Activated CD4-positive, alpha-beta T cell treated with anti-CD3 and anti-CD28 coated beads for 36 hours (primary cell): ENCODE data around the gene PPARGC1A. TPM values are rescaled to one million over a fixed set of nuclear protein-coding genes. Genes with fewer than 3 reads are reported as not detected.

ENCODE experiments used
- ATAC-seq: fragments of 200-7000 bp; cut with Tn5 transposase; one replicate; pipeline ENCODE4 v1.10.0; 2021; ENCODE audit warnings: mild to moderate bottlenecking, moderate library complexity
- CTCF ChIA-PET: fragments of 350-600 bp; sonication (Branson Sonifier 250); formaldehyde crosslinking; loops from one replicate; lab custom pipeline; 2021; ENCODE audit warnings: antibody characterized with exemption; lab: Charles Lee
- POLR2A ChIA-PET: fragments of 350-600 bp; sonication (Branson Sonifier 250); formaldehyde crosslinking; loops from one replicate; lab custom pipeline; 2021; ENCODE audit warnings: antibody characterized with exemption, inconsistent platforms; lab: Charles Lee
- DNase-seq: peaks from one replicate; pipeline ENCODE4 v3.0.0-alpha.2; 2020
- H3K27ac Mint-ChIP-seq: one replicate; pipeline ENCODE4 v1.8.0; 2021; ENCODE audit warnings: mixed read lengths
- H3K27me3 Mint-ChIP-seq: one replicate; pipeline ENCODE4 v1.8.0; 2021; ENCODE audit warnings: mixed read lengths
- H3K36me3 Mint-ChIP-seq: one replicate; pipeline ENCODE4 v1.8.0; 2021; ENCODE audit warnings: low read depth, mixed read lengths
- H3K4me1 Mint-ChIP-seq: one replicate; pipeline ENCODE4 v1.8.0; 2021; ENCODE audit warnings: mixed read lengths
- H3K4me3 Mint-ChIP-seq: one replicate; pipeline ENCODE4 v1.8.0; 2021; ENCODE audit warnings: mild to moderate bottlenecking, moderate library complexity, mixed read lengths
- H3K9me3 Mint-ChIP-seq: one replicate; pipeline ENCODE4 v1.8.0; 2021; ENCODE audit warnings: low read depth, mixed read lengths
- intact Hi-C, 2 experiments: fragments of 100-400 bp; cut with DNase I in 1 of 2; cut with micrococcal nuclease in 1 of 2; formaldehyde crosslinking; loops; one replicate each; pipeline versions ENCODE4 v1.14.2 to v1.15.1; 2022 to 2024; cut with DNase I, micrococcal nuclease
- total RNA-seq, 2 experiments: library from RNA; stranded (reverse); gene quantifications; one replicate each; pipeline ENCODE4 v1.2.3, GENCODE V29; 2021

PPARGC1A gene
- total RNA-seq, 2 experiments from 2014 or later = not detected

- Mint-ChIP-seq H3K9me3 (no peaks in the 10 kb centered on the region), H3K27ac (no peak overlapping the region), H3K4me3 (no peak overlapping the region), H3K36me3 (no peaks in the 10 kb centered on the region), H3K27me3 (no peaks in the 10 kb centered on the region), H3K4me1 (no peaks in the 10 kb centered on the region)
- DNase-seq (no peak), ATAC-seq (no peak)
- CTCF ChIA-PET = no interaction called here
- POLR2A ChIA-PET = no interaction called here
- intact Hi-C loops = no loop called here
Measured at GRCh38 chr4:23923840-23924239, 34.0 kb upstream of the PPARGC1A start.

GRCh38 chr4:23923141-23923540, 33.3 kb upstream of the PPARGC1A start:
- no peak for ATAC-seq
- intact Hi-C loops = no loop called here
- CTCF ChIA-PET = no interaction called here
- Mint-ChIP-seq H3K4me1 (no peaks in the 10 kb centered on the region), H3K4me3 (no peak overlapping the region), H3K36me3 (no peaks in the 10 kb centered on the region), H3K27me3 (no peaks in the 10 kb centered on the region), H3K9me3 (no peaks in the 10 kb centered on the region), H3K27ac (no peak overlapping the region)
- POLR2A ChIA-PET = no interaction called here
- DNase-seq = no peak

- H3K4me1 Mint-ChIP-seq = no peaks in the 10 kb centered on the region
- no peak for DNase-seq
- intact Hi-C loops = no loop called here
- no peak for ATAC-seq
- H3K9me3 Mint-ChIP-seq = no peaks in the 10 kb centered on the region
- H3K4me3 Mint-ChIP-seq = no peak overlapping the region
- H3K36me3 Mint-ChIP-seq = no peaks in the 10 kb centered on the region
- ChIA-PET CTCF (no interaction called here), POLR2A (no interaction called here)
- H3K27ac Mint-ChIP-seq = no peak overlapping the region
- no peaks in the 10 kb centered on the region for H3K27me3 Mint-ChIP-seq
Measured at GRCh38 chr4:23922541-23923111, 32.8 kb upstream of the PPARGC1A start.

- intact Hi-C loops = no loop called here
- no peak for DNase-seq
- ChIA-PET POLR2A (no interaction called here), CTCF (no interaction called here)
- Mint-ChIP-seq H3K9me3 (no peaks in the 10 kb centered on the region), H3K4me1 (no peaks in the 10 kb centered on the region), H3K27me3 (no peaks in the 10 kb centered on the region), H3K27ac (no peak overlapping the region), H3K36me3 (no peaks in the 10 kb centered on the region), H3K4me3 (no peak overlapping the region)
- ATAC-seq = no peak
Measured at GRCh38 chr4:23922013-23922412, 32.2 kb upstream of the PPARGC1A start.

DNA sequence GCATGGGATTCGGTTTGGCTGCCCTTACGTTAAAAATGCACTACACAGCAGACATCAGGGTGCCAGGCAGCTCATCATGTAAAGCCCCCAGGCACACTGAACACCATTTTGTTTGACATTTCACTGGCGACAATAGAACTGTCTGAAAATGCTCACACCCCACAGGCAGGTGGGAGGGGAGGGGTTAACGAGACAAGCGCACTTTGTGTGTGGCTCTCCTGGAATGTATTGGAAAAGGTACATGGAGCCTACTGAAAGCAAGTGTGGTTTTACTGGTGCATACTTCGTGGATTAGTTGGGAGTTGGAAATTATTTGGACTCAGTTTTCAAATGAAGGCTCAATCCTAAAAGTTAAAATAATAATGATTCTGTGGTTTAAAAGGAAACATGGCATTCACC, 31.6 kb upstream of the PPARGC1A start:
- no peak overlapping the region for H3K4me3 Mint-ChIP-seq
- H3K27ac Mint-ChIP-seq = no peak overlapping the region
- no peak for ATAC-seq
- no peaks in the 10 kb centered on the region for H3K27me3 Mint-ChIP-seq
- H3K36me3 Mint-ChIP-seq = no peaks in the 10 kb centered on the region
- ChIA-PET POLR2A (no interaction called here), CTCF (no interaction called here)
- H3K9me3 Mint-ChIP-seq = no peaks in the 10 kb centered on the region
- no peak for DNase-seq
- H3K4me1 Mint-ChIP-seq = no peaks in the 10 kb centered on the region
- intact Hi-C loops = no loop called here

GRCh38 chr4:23920716-23921446, 31.0 kb upstream of the PPARGC1A start:
- intact Hi-C loops = no loop called here
- H3K4me3 Mint-ChIP-seq = no peak overlapping the region
- ATAC-seq = no peak
- no peaks in the 10 kb centered on the region for H3K27me3 Mint-ChIP-seq
- ChIA-PET CTCF (interaction anchor here (0.7 kb wide), 1 partner anchor 934 kb away, joined by 3 read pairs; no protein-coding TSS in a partner anchor), POLR2A (no interaction called here)
- no peak overlapping the region for H3K27ac Mint-ChIP-seq
- H3K9me3 Mint-ChIP-seq = no peaks in the 10 kb centered on the region
- DNase-seq = no peak
- no peaks in the 10 kb centered on the region for H3K36me3 Mint-ChIP-seq
- no peaks in the 10 kb centered on the region for H3K4me1 Mint-ChIP-seq

GRCh38 chr4:23920296-23920695, 30.4 kb upstream of the PPARGC1A start:
- ChIA-PET POLR2A (no interaction called here), CTCF (interaction anchor here (0.7 kb wide), 1 partner anchor 934 kb away, joined by 3 read pairs; no protein-coding TSS in a partner anchor)
- H3K27me3 Mint-ChIP-seq = no peaks in the 10 kb centered on the region
- H3K27ac Mint-ChIP-seq = no peak overlapping the region
- no peak for DNase-seq
- no peaks in the 10 kb centered on the region for H3K36me3 Mint-ChIP-seq
- intact Hi-C loops = no loop called here
- no peaks in the 10 kb centered on the region for H3K4me1 Mint-ChIP-seq
- no peaks in the 10 kb centered on the region for H3K9me3 Mint-ChIP-seq
- no peak overlapping the region for H3K4me3 Mint-ChIP-seq
- ATAC-seq = no peak

DNA sequence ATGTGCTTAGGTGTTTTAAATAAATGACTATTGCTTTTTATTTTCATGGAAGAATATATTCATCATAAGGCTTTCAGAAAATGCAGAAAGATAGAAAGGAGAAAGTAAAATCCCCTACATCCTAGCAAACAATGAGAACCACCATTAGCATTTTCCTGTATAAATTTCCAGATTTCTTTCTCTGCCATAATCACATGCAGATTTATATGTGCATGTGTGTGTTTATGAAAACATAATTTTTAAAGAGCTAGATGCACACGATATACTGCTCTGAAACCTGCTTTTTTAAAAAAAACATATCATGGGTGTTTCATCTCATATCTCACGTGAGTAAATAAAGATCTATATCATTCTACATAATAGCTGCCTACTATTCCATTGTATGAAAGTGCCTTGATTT, 26.4 kb upstream of the PPARGC1A start:
- H3K4me1 Mint-ChIP-seq = no peaks in the 10 kb centered on the region
- ATAC-seq (no peak), DNase-seq (no peak)
- H3K4me3 Mint-ChIP-seq = no peak overlapping the region
- intact Hi-C loops = no loop called here
- H3K36me3 Mint-ChIP-seq = no peaks in the 10 kb centered on the region
- no peaks in the 10 kb centered on the region for H3K27me3 Mint-ChIP-seq
- ChIA-PET CTCF (no interaction called here), POLR2A (no interaction called here)
- no peak overlapping the region for H3K27ac Mint-ChIP-seq
- H3K9me3 Mint-ChIP-seq = no peaks in the 10 kb centered on the region

DNA sequence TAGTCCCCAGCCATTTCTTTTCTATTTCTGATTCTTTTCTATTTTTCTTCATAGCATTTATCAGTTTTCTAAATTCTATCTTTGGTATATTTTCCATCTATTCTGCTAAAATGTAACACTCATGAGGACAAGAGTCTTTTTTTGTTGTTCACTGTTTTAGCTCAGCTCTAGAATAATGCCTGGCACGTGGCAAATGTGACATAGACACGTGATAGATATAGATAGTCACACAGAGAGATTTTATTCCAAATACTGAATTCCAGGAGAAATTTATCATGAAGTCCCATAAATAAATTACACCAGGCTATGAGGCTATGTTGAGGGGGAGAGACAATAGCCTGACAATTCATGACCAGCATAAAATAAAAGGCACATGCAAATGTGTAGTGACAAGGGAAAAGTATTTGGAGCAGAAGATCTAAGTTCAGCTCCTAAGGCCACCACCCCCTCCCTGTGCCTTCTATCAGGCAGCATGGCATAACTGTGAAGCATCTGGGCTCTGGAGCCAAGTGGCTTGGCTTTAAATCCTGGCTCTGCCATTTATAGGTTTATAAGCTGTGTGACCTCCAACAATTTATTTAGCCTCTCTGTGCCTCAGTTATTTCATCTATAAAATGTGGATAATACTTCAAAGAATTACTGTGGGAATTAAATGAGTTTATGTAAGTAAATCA, 25.7 kb upstream of the PPARGC1A start:
- no peaks in the 10 kb centered on the region for H3K9me3 Mint-ChIP-seq

DNA sequence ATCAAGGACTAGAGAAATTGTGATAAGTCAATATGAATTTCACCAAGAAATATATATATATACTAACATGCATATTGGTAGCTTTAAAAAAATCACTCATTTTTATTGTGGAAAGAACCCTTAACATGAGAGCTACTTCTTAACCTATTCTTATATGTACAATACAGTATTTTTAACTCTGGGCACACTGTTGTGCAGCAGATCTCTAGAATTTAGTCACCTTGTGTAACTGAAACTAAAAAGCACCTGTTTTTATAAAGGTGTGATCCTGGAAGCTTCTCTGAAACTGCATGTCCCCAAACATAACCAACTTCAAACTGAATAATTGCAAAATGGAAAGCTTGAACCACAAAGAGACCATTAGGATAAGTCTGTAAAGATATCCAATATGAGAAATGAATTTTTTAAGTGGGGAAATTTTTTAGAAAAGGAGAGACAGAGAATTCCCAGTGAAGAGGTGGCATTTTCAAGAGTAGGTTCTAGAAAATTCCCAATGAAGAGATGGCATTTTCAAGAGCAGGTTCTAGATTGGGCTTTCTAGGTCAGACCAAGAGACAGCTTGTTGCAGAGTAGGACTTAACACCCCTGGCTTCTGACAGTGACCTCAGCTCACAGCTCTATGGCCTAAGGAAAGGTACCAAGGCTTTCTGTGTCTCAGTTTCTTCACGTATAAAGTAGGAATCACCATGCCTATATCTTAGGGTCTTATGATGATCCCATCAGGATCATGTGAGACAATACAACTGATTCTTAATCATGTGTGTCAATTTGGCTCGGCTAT, 22.0 kb upstream of the PPARGC1A start:
- DNase-seq = no peak
- Mint-ChIP-seq H3K27me3 (no peaks in the 10 kb centered on the region), H3K9me3 (no peaks in the 10 kb centered on the region), H3K4me1 (no peaks in the 10 kb centered on the region), H3K4me3 (no peak overlapping the region), H3K36me3 (no peaks in the 10 kb centered on the region), H3K27ac (no peak overlapping the region)
- POLR2A ChIA-PET = no interaction called here
- ATAC-seq = no peak
- intact Hi-C loops = no loop called here
- CTCF ChIA-PET = interaction anchor here (0.7 kb wide), 1 partner anchor 37 kb away, joined by 6 read pairs; no protein-coding TSS in a partner anchor

More for the DNA sequence above, 25.7 kb upstream of the PPARGC1A start:
- DNase-seq (no peak), ATAC-seq (no peak)
- ChIA-PET CTCF (no interaction called here), POLR2A (no interaction called here)
- Mint-ChIP-seq H3K36me3 (no peaks in the 10 kb centered on the region), H3K4me1 (no peaks in the 10 kb centered on the region), H3K27me3 (no peaks in the 10 kb centered on the region), H3K27ac (no peak overlapping the region), H3K4me3 (no peak overlapping the region)
- intact Hi-C loops = no loop called here

DNA sequence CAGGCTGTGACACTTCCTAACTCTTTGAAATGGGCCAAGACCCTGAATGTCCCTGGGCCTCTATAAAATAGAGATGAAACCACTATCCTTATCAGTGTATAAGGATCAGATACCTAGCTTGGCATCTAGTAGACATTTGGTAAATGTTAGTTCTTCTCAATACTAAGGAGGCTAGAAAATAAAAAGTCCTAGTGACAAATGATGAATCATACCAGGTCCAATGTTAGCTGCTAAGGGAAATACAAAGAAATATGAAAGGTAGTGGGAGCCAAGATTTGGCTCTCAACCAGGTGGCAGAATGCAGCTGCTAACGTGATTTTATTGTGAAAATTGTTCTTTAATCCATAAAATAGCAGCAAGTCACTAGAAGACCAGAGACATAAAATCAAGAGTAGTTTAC, 19.8 kb upstream of the PPARGC1A start:
- Mint-ChIP-seq H3K27me3 (no peaks in the 10 kb centered on the region), H3K9me3 (no peaks in the 10 kb centered on the region), H3K4me3 (no peak overlapping the region), H3K4me1 (no peaks in the 10 kb centered on the region), H3K27ac (no peak overlapping the region), H3K36me3 (no peaks in the 10 kb centered on the region)
- intact Hi-C loops = no loop called here
- ATAC-seq (no peak), DNase-seq (no peak)
- ChIA-PET CTCF (no interaction called here), POLR2A (no interaction called here)
